GM18505 (cell line): ENCODE data around the gene GJB3.
"Not testable (repeated sequence)": the region's sequence is repeated elsewhere in the genome, so short reads cannot be mapped to it uniquely, and the experiment has no call there.

Experiments
- ATAC-seq: cut with Tn5 transposase; IDR thresholded peaks from one replicate; pipeline ENCODE4 v1.9.1; 2021; ENCODE audit not compliant: unreplicated experiment
- POLR2A ChIP-seq: IDR thresholded peaks from 4 replicates; pipeline ENCODE4 v1.6.1; 2011; ENCODE audit warnings: borderline replicate concordance; ENCODE audit not compliant: insufficient read depth, insufficient read length; ENCODE audit errors: extremely low read depth

Gene GJB3

DNA sequence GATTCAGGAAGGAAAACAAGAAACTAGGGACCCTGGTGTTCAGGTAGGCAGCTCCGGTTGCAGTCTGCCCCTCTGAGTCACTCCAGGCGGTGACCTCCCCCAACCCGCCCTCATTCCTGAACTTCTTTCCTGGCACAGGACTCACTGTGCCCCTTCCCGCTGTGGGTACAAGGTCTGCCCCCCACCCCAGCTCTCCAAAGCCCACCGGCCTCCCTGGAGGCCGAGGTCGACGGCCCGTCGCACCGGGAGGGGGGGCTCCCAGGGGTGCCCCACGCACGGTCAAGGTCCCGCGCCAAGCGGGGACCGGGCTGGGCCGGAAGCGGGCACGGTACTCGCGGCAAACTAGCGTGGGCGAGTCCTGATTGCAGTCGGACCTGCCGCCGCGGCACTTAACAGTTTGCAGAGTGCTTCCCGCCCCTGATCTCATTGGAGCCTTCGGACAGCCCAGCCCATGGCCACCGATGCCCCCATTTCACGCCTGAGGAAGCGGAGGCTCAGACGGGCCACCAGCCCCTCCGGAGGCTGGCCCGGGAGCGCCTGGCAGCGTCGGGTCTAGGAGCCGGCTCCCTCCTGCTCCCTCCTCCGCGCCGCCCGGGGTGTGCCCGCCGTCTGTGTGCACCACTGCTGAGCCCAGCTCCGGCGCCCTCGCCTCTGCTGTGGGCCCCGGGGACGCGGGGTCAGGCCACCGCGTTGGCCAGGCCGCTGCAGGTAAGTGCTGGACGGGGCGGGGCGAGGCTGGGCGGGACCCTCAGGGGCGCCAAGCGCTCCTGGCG lies at the start of gene GJB3:
Gene GJB3, plus strand, starts transcription at position 144 of the 773 bp plus-strand sequence. CDS start 3,549 bp downstream, outside the sequence.
- no peak for TF ChIP-seq POLR2A

DNA sequence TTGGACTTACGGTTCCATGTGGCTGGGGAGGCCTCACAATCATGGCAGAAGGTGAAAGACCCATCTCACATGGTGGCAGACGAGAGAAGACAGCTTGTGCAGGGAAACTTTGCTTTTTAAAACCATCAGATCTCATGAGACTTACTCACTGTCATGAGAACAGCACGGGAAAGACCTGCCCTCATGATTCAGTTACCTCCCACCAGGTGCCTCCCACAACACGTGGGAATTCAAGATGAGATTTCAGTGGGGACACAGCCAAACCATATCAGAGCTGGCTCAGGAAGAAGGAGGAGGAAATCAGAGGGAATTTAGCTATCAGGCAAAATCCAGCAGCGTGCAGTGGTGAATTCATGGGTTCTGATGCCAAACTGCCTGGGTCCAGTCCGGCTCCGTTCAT lies 48.2 kb upstream of the GJB3 start:
- not testable (repeated sequence) for ATAC-seq

More for the DNA sequence above, at the start of gene GJB3:
- ATAC-seq: no peak

DNA sequence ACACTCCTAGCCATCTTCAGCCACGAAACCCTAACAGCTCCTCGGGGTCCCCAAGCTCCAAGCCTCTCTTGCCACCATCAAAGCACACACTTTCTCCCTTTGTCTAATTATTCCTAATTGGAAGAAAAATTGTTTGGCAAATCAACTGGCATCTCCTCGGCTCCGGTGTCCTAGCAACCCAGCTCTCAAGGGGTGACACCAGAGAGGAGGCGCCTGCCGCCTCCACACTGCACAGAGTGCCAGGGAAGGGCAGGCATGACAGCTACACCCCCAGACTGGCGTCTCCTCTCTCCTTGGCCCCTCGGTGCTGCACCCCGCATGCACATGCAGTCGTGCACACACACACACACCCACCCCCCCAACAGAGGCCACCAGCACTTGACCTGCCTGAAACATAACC lies 44.3 kb upstream of the GJB3 start:
- no peak for ATAC-seq
- no peak for TF ChIP-seq POLR2A

DNA sequence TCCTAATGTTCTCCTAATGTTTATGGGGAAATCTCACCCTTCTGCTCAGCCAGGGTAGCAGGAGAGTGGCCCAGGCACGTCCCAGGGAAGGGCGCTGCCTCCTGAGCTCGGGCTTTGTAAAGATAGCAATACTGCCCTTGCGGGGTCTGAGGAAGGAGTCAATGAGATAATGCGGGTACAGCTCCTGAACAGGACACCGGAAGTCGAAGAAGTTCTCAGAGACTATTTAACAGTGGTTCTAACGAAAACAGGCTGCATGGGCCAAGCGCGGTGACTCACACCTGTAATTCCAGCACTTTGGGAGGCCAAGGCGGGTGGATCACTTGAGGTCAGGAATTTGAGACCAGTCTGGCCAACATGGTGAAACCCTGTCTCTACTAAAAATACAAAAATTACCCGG lies 43.8 kb upstream of the GJB3 start:
- ATAC-seq: not testable (repeated sequence)

DNA sequence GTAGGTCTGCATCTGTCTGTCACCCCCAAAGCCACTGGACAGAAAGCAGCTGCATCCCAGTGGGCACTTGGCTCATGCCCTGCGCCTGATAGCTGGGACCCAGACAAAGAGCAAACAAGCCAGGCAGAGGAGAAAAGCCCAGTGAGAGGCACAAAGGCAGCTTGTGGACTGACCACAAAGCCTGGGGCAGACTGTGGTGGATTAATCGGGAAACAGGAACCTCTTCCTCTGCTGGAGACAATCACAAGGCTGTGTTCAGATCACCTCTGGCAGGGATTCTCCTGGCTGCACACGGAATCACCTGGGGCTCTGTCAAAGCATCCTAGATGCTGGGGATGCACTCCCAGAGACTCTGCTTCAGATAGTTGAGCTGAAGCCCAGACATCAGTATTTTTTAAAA lies 41.4 kb upstream of the GJB3 start:
- TF ChIP-seq POLR2A: no peak
- no peak for ATAC-seq

DNA sequence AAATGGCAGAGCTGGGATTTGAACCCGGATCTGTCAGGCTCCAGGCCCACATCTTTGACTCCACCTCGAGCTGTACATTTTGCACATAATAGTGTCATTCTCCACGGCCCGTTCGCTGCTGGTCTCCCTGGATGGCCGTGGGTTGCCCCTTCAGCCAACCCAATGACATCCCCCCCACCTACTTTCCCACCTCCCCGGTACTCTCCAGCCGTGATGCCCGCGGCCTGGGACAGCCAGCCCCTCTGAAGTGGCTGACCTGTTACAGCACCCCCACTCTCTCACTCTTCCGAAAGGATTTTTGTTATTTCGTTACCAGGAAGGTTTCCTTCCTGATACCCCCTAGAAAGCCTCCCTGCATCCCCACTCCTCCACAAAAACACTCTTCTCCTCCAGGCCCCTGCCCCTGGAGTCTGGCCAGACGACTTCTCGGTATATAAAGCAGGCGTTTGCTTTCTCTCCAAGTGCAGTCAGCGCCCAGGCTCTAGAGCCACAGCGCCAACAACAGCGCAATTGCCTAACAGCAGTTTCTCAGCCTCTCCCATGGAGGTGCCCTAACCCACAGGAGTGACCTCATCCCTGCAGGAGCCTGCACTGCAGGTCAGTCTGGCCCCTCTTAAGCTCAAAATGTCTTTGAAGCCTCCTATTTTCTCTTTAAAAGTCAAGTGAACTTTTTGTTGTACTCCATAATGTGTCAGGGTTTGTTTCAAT lies 40.7 kb upstream of the GJB3 start:
- no peak for ATAC-seq
- no peak for TF ChIP-seq POLR2A

DNA sequence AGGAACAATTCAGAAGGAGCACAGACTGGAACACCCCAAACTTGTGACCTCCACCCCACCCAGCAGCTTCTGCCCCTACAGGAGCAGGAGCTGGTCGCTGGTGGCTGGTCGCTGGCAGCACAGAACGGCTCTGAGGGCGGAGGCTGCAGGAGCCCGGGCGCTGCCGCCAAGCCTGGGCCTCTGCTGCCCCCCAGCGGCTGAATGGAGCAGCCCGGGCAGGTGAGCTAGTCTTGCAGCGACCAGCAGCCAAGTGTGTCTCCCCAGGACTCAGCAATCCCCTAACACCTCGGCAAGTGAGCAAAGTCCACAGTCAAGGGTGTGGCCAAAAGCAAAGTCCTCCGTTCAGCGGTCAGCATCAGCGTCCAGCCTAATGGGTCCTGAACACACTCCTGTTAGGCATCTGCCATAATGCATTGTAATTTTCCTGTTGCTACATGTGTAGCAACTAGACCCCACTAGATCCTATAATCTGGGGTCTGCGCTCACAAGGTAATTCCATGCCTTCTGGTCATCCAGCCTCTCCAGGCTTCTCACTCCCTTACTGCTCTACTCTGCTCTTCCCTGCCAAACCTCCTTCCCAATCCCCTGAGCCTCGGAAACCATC lies 38.2 kb upstream of the GJB3 start:
- no peak for TF ChIP-seq POLR2A
- ATAC-seq: no peak

DNA sequence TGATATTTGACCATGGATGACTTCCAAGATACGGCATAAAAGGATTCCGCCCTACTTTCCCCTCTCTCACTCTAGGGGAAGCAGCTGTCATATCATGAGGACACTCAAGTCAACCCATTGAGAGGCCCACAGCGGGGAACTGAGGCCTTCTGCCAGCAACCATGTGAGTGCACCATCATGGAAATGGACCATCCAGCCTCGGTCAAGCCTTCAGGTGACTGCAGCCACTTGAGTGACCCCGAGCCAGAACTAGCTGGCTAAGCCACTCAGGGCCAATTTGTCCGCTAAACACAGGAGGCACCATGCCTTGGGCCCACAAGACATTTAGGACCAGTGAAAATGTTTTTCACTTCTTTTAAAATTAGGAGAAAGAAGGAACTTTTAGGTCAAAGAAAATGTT lies 37.2 kb upstream of the GJB3 start:
- ATAC-seq: no peak
- TF ChIP-seq POLR2A: no peak

DNA sequence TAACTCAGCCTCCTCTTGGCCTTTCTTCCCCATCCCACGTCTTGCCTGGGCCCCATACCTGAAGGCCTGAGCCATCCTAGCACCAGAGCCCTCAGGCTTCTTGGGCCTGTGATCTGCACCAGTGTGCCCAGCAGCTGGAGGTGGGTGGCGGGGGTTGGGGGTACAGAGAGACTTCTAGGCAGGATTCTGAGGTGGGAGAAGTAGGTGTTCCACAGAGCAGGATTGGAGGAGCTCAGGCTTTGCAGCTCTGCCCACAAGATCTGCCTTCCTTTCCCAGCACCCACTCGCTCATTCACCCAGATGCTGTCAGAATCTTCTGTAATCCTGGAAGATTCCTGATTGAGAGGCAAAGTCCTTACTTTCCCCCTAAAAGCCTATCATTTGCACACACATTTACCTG lies 36.2 kb upstream of the GJB3 start:
- TF ChIP-seq POLR2A: no peak
- no peak for ATAC-seq

DNA sequence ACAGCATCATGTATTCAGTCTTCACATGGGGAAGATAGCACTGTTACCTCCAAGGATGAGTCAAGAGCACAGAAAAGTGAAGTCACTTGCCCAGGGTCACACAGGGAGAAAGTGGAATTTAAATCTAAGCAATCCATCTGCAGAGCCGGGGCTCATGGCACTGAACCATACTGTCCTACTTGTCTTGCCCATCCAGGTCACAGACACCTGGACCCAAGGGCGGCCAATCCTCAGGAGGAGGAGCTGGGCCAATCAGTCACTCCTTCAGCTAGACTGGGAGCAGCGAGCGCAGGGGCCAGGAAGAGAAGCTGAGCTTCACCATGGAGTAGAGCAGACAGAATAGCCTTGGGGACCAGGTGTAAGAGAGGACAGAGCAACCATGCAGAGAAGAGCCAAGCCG lies 35.3 kb upstream of the GJB3 start:
- ATAC-seq: no peak
- no peak for TF ChIP-seq POLR2A

DNA sequence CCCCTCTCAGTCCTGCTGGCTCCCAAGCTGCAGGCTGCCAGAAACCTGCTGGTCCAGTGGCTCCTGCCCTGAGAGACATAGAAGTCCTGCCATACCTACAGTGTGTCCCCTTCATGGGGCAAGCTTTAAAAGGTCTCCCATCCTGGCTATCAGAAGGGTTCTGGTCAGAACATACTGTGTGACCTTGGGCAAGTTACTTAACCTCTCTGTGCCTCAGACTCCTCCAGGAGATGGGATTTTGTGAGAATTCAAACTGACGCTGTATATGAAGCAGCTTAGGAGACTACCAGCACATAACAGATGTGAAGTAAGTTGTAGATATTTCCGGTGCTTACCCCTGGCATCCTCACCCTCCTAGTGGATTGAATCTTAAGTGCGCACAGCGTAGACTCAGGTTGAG lies 34.9 kb upstream of the GJB3 start:
- ATAC-seq: no peak
- no peak for TF ChIP-seq POLR2A

DNA sequence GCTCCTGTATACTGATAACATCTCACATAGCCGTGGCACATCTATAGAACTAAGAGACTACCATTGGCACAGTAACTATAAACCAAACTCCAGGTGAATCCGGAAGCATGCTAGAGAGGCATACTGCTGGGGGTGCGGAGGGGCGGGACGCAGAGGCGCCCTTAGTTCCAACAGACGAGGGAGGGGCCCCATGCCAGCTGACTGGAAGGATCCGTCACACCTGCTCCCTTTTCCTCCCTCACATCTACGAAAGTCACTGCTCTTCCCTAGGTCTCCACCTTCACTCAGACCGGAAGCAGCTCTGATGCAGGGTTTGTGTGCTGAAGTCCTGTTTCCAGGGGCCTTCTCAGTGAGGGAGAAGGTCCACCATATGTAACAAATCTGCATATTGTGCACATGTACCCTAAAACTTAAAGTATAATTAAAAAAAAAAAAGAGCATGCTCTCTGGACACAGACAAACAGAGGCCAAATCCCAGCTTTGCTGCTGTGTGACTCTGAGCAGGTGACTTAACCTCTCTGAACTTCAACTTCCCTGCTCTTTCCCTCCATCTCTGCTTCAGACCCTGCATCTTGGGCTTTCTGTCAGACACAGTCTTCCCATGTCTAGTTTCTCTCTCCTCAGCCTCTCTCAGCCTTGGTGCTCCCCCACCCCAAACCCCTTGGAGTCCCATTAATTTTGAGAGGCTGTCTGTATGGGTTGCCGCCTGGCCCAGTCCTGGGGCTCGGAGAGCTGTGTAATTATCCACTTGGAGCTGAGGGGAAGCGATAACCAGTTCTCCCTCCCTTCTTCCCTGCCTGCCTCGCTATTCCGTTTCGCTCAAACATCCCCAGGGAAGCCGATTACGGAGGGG lies 34.0 kb upstream of the GJB3 start:
- ATAC-seq: no peak
- TF ChIP-seq POLR2A: no peak

DNA sequence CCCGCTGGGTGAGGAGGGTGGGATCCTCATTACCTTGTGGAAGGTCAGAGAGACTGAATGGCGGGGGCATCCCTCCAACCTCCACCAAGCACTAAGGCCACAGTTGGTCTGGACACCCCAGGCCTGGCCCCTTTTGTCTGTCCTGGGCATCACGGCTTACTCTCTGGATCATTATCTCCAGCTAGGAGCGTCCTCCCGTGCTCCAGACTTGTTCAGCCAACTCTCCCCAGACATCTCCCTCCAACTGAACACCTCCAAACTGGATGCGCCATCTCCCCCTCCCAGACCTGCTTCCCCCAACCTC lies 33.4 kb upstream of the GJB3 start:
- ATAC-seq: no peak
- no peak for TF ChIP-seq POLR2A
